Ureter (tissue), 1 donor: Measurements from ENCODE around the gene FBXL14. TPM values are rescaled to one million over a fixed set of nuclear protein-coding genes. Genes with fewer than 3 reads are reported as not detected.

Experiments
- total RNA-seq: library from RNA; stranded (reverse); gene quantifications from one replicate; pipeline ENCODE4 v1.2.4, GENCODE V29; 2023
- donor health status: DM: yes; HTN: yes; CAD: no.

Gene FBXL14
- total RNA-seq, 1 donor from 2014 or later, result 12.8 TPM

Other genes starting within 250 kb of the FBXL14 start
- gene WNT5B, start 34.6 kb upstream of the FBXL14 start, total RNA-seq, result 7.2 TPM
- 46.6 TPM for gene ADIPOR2, start 96.5 kb upstream of the FBXL14 start, total RNA-seq
- not detected for gene LRTM2, start 226.0 kb upstream of the FBXL14 start, total RNA-seq